Endothelial cell of umbilical vein (primary cell): ENCODE data around the gene TPCN1. TPM values are rescaled to one million over a fixed set of nuclear protein-coding genes. Genes with fewer than 3 reads are reported as not detected.

ENCODE experiments used
- BruUV-seq: library from RNA; stranded (reverse); fragments of 400-500 nt; replicated peaks from 2 replicates; lab custom pipeline; 2021; lab: Mats Ljungman, UMichigan
- CTCF ChIA-PET: fragments of 300-600, 350-600 bp; sonication (Branson Sonifier 250); formaldehyde crosslinking; loops from one replicate; lab custom pipeline; 2021; ENCODE audit warnings: antibody characterized with exemption, inconsistent platforms; lab: Charles Lee
- POLR2A ChIA-PET: fragments of 300-600, 350-600 bp; sonication (Branson Sonifier 250); formaldehyde crosslinking; loops from one replicate; lab custom pipeline; 2021; ENCODE audit warnings: antibody characterized with exemption, inconsistent platforms; lab: Charles Lee
- DNase-seq: peaks from one replicate; pipeline ENCODE4 v3.0.0-alpha.2; 2011; ENCODE audit warnings: low read depth, low spot score
- FAIRE-seq: peaks from 2 replicates; lab custom pipeline; 2011; peaks lifted over from hg19 to GRCh38; lab: Jason Lieb, UNC
- H2AFZ ChIP-seq: 2 replicates; pipeline ENCODE4 v1.6.0; 2012; ENCODE audit warnings: low read depth, low read length, control low read depth, inconsistent platforms
- H3K27ac ChIP-seq: 2 replicates; pipeline ENCODE4 v1.5.1; 2011; ENCODE audit warnings: low read depth, mild to moderate bottlenecking, control low read depth, low read length, moderate library complexity; ENCODE audit not compliant: insufficient read depth
- H3K27me3 ChIP-seq, 2 experiments: 2 replicates each; pipeline versions ENCODE4 v1.6.0 to v1.6.1; 2011; ENCODE audit warnings: low read length in 2 of 2, mixed read lengths in 1 of 2; ENCODE audit not compliant: control insufficient read depth in 2 of 2, insufficient read depth in 2 of 2
- H3K36me3 ChIP-seq, 2 experiments: 2 replicates in 1 of 2; 3 replicates in 1 of 2; pipeline ENCODE4 v1.5.1; 2011; ENCODE audit warnings: low read length in 2 of 2, mild to moderate bottlenecking in 1 of 2, moderate library complexity in 1 of 2; ENCODE audit not compliant: control insufficient read depth in 2 of 2, insufficient read depth in 2 of 2; ENCODE audit errors: extremely low read depth in 1 of 2
- H3K4me1 ChIP-seq: 3 replicates; pipeline ENCODE4 v1.5.1; 2011; ENCODE audit warnings: mild to moderate bottlenecking, low read length; ENCODE audit not compliant: control insufficient read depth, insufficient read depth; ENCODE audit errors: extremely low read depth
- H3K4me2 ChIP-seq: 2 replicates; pipeline ENCODE4 v1.6.1; 2011; ENCODE audit warnings: low read length, control low read depth, mixed read lengths; ENCODE audit not compliant: insufficient read depth
- H3K4me3 ChIP-seq, 3 experiments: fragments of 200-600 bp in 1 of 3; sonication (generic), shearing (Covaris generic) in 1 of 3; replicated peaks in 1 of 3; 2 replicates each; pipeline ENCODE4 v1.5.1; 2011 to 2016; ENCODE audit warnings: control low read depth in 3 of 3, low read length in 3 of 3, mild to moderate bottlenecking in 2 of 3, inconsistent platforms in 1 of 3, low read depth in 1 of 3, moderate library complexity in 1 of 3; ENCODE audit not compliant: insufficient read depth in 1 of 3
- H3K79me2 ChIP-seq: 2 replicates; pipeline ENCODE4 v1.6.0; 2012; ENCODE audit warnings: low read length, inconsistent platforms; ENCODE audit not compliant: control insufficient read depth, insufficient read depth
- H3K9ac ChIP-seq: replicated peaks from 2 replicates; pipeline ENCODE3; 2011; ENCODE audit warnings: low read length, control low read depth; ENCODE audit not compliant: insufficient read depth; ENCODE audit errors: extremely low read depth
- H3K9me1 ChIP-seq: replicated peaks from 3 replicates; pipeline ENCODE4 v1.6.0; 2011; ENCODE audit warnings: mild to moderate bottlenecking, low read length; ENCODE audit not compliant: control insufficient read depth, insufficient read depth; ENCODE audit errors: extremely low read depth
- H3K9me3 ChIP-seq: replicated peaks from 2 replicates; pipeline ENCODE4 v1.5.1; 2012; ENCODE audit warnings: low read length, inconsistent platforms; ENCODE audit not compliant: control insufficient read depth, insufficient read depth
- H4K20me1 ChIP-seq: replicated peaks from 2 replicates; pipeline ENCODE3; 2011; ENCODE audit warnings: mild to moderate bottlenecking, low read length; ENCODE audit not compliant: control insufficient read depth, insufficient read depth; ENCODE audit errors: extremely low read depth
- CTCF ChIP-seq, 2 donors: IDR thresholded peaks; 1 replicate in 1 of 2; 2 replicates in 1 of 2; pipeline ENCODE4 v1.5.1; 2011; ENCODE audit warnings: low read length in 2 of 2, mild to moderate bottlenecking in 2 of 2, moderate library complexity in 2 of 2, control low read depth in 1 of 2, inconsistent platforms in 1 of 2, low read depth in 1 of 2; ENCODE audit not compliant: insufficient read depth in 1 of 2; ENCODE audit errors: extremely low read depth in 1 of 2
- EZH2 ChIP-seq: IDR thresholded peaks from 2 replicates; pipeline ENCODE4 v1.6.1; 2012; ENCODE audit warnings: borderline replicate concordance, low read depth, mild to moderate bottlenecking, moderate library complexity, low read length, inconsistent platforms; ENCODE audit not compliant: severe bottlenecking
- FOS ChIP-seq: IDR thresholded peaks from 2 replicates; pipeline ENCODE4 v1.6.1; 2011; ENCODE audit warnings: mild to moderate bottlenecking, low read length, moderate library complexity, borderline replicate concordance; ENCODE audit not compliant: insufficient read depth
- GATA2 ChIP-seq: IDR thresholded peaks from 2 replicates; pipeline ENCODE4 v1.7.0; 2011; ENCODE audit warnings: low read depth, mild to moderate bottlenecking, moderate library complexity, mixed read lengths, low read length; ENCODE audit not compliant: insufficient read length, insufficient read depth
- JUN ChIP-seq: IDR thresholded peaks from 2 replicates; pipeline ENCODE4 v1.6.1; 2011; ENCODE audit warnings: borderline replicate concordance, low read depth; ENCODE audit not compliant: insufficient read length, insufficient read depth
- MAX ChIP-seq: IDR thresholded peaks from 2 replicates; pipeline ENCODE4 v1.6.1; 2011; ENCODE audit not compliant: insufficient read depth, insufficient read length
- MYC ChIP-seq: IDR thresholded peaks from one replicate; pipeline ENCODE4 v1.6.1; 2011; ENCODE audit warnings: mild to moderate bottlenecking, low read depth, low read length
- POLR2A ChIP-seq: IDR thresholded peaks from 2 replicates; pipeline ENCODE4 v1.6.1; 2012; ENCODE audit warnings: low read depth, mild to moderate bottlenecking, control low read depth, low read length
- POLR2AphosphoS5 ChIP-seq: IDR thresholded peaks from 2 replicates; pipeline ENCODE4 v1.6.1; 2012; ENCODE audit warnings: low read depth, mild to moderate bottlenecking, control low read depth, low read length, moderate library complexity; ENCODE audit not compliant: insufficient read depth
- dilution Hi-C: fragments of 300-500 bp; cut with MboI; formaldehyde crosslinking; loops from one replicate; pipeline ENCODE4 v1.15.0; 2019; ENCODE audit warnings: low sequenced_read_pairs; ENCODE audit not compliant: extremely low pct_ligation_motif_present
- intact Hi-C: fragments of 100-400 bp; cut with micrococcal nuclease; formaldehyde crosslinking; loops from one replicate; pipeline ENCODE4 v1.10.0; 2022
- polyA plus RNA-seq, 4 experiments: library from polyadenylated mRNA; depleted of rRNA in 3 of 4; stranded (reverse) in 3 of 4; unstranded in 1 of 4; fragments of >200 nt; gene quantifications; 2 replicates each; pipeline versions ENCODE4 v1.2.1 to v1.2.3, GENCODE V29; 2011 to 2012; ENCODE audit warnings: missing spikeins in 1 of 4
- total RNA-seq: library from RNA; stranded (reverse); gene quantifications from 2 replicates; pipeline ENCODE4 v1.2.3, GENCODE V29; 2021

Gene TPCN1
- total and polyA plus RNA-seq, 2 donors (not counting 3 experiments of a cell fraction or from before 2014, with no cell fraction given): 19.5 to 28.3 TPM

GRCh38 chr12:113242026-113242418 lies 20.8 kb downstream of the TPCN1 start:
- DNase-seq (no peak), FAIRE-seq (no peak)
- ChIA-PET CTCF (interaction anchor here (0.6 kb wide), 1 partner anchor 36 kb away, joined by 3 read pairs; no protein-coding TSS in a partner anchor), POLR2A (no interaction called here)
- Histone ChIP-seq H3K9me3 (no peaks in the 10 kb centered on the region), H4K20me1 (no peaks in the 10 kb centered on the region), H3K27me3 (no peaks in the 10 kb centered on the region), H3K9me1 (no peaks in the 10 kb centered on the region), H3K4me3 (no peak overlapping the region), H3K36me3 (no peaks in the 10 kb centered on the region), H3K27ac (peak overlapping the region; percentile 31), H3K4me2 (no peak overlapping the region), H3K9ac (no peak overlapping the region), H3K79me2 (no peaks in the 10 kb centered on the region), H3K4me1 (peaks cover 40% of the 10 kb centered on the region), H2AFZ (no peak overlapping the region)
- BruUV-seq: no TSS peak
- TF ChIP-seq POLR2A (no peak), GATA2 (no peak), POLR2AphosphoS5 (no peak), MYC (no peak), CTCF (IDR thresholded peaks at IDR 0.05; ENCODE audit: extremely low read depth in 1 of 2, insufficient read depth in 1 of 2, low read depth in 1 of 2, low read length in 2 of 2) (no peak), EZH2 (no peak), MAX (no peak), JUN (no peak), FOS (no peak)
- dilution Hi-C loops (no loop called here), intact Hi-C loops (no loop called here)
